ENCODE results near the gene FZR1.
"Not testable (repeated sequence)": the region's sequence is repeated elsewhere in the genome, so short reads cannot be mapped to it uniquely, and the experiment has no call there.

Gene FZR1

DNA sequence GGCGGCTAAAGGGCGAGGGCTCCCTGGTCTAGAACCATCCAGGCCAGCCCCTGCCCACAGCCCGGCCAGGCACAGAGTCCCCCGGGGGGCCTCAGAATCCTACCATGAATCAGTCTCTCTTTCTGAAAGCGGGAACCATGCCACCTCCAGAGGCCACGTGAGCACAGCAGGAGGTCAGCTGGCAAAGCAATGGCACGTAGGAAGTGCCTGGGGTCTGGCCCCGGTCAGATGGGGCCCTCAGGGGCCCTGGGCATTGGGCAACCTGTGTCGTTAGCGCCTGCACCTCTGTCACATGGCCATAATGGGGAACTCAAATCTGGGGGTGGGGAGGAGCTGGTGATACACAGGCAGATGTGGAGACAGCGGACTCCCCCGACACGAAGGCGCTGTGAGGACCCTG lies 42.5 kb downstream of the FZR1 start:
- no peak for DNase-seq

DNA sequence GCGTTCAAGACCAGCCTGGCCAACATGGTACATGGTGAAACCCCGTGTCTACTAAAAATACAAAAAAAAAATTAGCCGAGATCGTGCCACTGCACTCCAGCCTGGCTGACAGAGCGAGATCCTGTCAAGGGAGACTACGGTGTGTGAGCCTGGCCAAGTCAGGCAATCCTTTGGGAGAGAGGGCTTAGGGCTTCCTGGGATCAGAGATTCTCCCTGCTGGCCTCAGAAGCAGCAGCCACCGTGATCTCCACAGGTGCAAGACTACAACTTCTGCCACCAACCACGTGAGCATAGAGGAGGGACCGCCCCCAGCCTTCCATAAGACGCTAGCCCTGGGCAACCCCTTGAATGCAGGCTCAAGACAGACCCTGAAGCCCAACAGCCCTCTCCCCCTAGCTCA lies 43.7 kb downstream of the FZR1 start:
- no peak for DNase-seq

DNA sequence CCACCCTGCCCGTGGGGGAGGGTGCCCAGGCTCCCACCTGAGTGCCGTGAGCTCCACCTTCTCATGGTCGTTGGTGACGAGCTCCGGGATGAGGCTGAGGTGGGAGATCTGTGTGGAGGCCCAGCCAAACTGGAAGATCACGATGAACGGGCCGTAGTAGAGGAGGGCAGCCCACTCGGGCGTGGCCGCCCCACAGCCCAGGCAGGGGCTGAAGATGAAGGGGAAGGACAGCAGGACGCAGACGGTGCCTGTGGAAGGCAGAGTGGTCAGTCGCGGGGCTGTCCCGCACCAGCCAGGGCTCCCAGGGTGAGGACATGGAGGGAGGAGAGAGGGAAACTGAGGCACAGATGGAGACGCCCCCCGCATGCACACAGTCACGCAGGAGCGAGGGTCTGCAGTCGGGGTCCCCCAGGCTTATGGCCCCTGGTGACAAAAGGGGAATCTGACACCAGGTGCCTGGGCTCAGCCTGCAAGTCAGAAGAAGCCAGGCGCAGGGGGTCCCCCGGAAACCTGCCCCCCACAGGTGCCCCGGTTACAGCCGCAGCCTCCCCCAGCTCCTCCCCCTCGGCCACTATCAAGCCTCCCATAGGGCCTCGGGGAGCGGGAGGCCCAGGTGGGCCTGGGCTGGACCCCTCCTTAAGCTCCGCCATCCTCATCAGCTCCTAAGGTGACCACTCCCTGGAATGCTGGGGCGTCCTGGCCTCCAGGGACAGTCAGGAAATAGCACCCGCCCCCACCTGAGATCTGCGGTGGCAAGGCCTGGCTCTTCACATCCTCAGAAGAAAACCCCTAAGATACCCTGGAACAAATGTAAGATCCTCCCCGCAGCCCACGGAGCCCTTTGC lies 45.1 kb downstream of the FZR1 start:
- no peak for DNase-seq

DNA sequence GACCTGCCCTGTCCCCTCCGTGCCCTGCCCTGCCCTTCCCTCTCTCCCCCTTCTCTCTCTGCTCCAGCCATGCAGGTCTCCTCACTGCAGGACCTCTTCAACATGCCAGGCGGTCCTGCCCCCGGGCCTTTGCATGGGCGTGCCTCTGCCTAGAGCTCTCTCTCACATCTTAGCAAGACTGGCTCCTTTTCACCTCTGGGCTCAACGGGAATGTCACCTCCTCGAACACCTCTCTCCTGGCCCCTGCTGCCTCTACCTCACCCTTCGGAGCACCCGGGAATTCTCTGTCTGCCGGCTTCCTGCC lies 45.6 kb downstream of the FZR1 start:
- no peak for DNase-seq

DNA sequence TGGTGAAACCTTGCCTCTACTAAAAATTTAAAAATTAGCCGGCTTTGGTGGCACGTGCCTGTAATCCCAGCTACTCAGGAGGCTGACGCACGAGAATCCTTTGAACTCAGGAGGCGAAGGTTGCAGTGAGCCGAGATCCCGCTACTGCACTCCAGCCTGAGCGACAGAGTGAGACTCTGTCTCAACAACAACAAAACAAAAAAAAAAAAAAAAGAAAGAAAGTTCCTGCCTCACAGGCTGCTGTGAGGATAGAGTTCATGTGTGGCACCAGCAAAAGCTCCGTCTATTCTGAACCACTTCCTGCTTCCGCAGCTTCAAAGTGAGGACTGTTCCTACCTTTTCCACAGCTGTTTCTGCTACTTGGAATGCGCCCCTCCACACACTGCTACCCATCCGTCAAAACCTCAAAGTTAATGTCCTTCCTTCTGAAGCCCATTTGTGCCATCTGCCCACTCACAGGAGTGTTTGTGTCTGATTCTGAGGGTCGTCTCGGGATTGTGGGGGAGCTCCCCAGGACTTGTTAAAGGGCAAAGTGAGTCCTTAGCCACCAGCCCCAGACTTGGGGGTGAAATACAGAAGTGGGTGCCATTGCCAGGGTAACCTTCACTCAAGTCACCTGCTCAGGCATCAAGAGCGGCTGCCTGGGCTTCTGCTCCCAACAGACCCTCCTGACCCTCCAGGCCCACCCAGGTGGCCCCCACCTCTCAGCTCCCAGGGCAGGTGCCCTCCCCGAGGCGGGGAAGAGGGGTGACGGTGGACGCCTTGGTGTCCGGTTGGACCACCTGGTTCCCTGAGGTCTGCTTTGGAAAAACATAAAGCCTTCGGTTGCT lies 48.4 kb downstream of the FZR1 start:
- no peak for DNase-seq

DNA sequence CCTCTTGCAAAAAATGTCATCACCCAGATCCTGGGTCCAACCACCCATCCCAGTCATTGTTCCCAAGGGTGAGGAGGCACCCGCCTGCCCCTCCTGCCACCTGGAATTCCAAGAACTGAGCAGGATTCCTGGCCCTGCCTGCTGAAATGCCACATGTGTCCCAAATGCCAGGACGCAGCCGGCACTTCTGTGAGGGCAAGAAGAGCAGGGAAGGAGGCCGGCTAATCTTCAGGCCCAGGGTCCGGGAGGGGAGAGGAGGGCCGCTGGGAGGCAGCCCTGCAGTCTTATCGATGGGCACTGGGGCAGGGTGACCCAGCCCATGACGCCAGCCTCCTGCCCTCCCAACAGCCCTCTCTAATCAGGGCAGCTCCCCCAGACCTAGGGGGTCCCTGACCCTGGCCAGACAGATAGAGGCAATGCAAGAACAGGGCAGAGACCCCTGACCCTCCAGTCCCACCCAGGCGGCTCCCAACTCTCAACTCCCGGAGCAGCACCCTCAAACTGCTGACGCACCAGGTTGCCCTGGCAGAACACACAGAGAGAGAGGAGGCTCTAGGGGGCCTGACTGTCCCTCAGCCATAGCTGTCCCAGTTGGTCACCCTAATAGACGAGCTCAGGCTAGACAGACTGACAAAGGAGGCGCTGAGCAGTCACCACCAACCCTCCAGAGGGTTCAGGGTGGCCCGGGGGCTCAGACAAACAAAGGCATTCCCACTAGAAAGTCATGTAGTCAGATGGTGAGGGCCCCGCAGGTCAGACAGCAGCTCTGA lies 49.7 kb downstream of the FZR1 start:
- DNase-seq: no peak

DNA sequence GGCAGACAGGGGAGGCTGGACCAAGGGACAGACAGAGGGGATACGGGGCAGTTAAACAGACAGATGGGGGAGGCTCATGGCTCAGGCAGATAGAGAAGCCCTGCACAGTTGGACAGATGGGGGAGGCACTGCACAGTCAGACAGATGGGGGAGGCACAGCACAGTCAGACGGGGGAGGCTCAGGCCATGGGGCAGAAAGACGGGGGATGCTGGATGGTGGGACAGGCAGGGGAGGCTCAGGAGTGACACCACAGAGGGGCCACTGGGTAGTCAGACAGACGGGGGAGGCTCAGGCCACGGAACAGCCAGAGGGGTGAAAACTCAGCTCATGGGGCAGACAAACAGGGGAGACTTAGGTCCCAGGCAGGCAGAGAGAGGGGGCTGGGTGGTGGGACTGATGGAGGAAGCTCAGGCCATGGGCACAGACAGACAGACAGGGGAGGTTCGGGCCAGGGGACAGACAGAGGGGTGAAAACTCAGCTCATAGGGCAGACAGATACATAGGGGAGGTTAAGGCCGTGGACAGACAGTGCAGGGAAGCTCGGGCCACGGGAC lies 50.4 kb downstream of the FZR1 start:
- no peak for DNase-seq

DNA sequence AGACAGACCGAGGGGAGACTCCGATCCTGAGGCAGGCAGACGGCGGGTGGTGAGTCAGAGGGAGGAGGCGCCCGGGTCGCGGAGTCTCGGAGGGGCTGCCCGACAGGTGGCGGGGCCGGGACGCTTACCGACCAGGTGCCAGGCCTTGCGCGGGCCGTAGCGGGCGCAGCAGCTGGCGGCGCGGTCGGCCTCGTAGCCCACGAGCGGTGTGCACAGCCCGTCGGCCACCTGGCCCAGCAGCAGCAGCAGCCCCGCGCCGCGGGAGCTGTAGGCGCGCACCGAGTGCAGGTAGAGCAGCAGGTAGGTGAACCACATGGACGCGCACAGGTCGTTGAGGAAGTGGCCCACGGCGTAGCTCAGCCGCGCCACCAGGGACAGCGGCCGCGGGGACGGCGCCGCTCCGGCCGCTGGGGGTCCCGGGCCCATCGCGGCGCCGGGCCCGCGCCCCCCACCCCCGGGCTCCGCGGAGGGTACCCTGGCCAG lies 50.9 kb downstream of the FZR1 start:
- DNase-seq: no peak

DNA sequence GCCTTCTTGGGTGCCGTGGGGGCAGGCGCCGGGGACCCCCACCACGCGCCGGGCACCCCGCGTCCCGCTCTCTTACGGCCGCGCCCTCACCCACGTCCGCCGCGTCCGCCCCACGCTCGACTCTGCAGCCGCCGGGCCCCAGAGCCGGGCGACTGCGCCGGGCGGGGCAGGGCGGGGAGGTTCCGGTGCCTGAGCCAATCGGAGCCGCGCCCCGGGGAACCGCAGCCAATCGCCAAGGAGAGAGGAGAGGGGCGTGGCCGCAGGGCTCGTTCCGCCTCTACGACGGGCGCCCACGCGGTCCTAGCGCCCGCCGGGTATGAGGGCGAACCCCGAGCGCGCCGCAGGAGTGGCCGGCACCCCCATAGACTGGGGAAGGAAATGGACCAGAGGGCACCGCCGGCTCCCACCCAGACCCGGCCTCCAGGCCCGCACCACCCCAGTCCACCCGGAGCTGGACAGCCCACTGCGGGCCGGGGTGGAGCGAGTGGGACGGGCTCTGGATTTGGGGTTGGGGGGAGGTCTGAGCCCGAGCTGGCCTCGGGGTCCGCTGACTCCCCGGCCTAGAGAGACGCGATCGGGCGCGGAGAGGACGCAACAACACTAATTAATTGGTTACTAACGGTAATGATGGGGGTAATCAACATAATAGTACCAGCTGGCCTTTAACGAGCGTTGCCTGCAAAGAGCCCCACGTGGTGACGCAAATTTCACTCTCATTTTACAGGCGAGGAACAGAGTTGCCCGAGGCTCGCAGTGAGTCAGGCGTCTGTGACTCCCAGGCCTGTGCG lies 51.5 kb downstream of the FZR1 start, which contains the start of gene MFSD12:
Gene MFSD12 (minus strand): TSS at position 126 of the 788 bp plus-strand sequence. CDS start 183 bp downstream, outside the sequence.
- DNase-seq: peak; percentile 93

DNA sequence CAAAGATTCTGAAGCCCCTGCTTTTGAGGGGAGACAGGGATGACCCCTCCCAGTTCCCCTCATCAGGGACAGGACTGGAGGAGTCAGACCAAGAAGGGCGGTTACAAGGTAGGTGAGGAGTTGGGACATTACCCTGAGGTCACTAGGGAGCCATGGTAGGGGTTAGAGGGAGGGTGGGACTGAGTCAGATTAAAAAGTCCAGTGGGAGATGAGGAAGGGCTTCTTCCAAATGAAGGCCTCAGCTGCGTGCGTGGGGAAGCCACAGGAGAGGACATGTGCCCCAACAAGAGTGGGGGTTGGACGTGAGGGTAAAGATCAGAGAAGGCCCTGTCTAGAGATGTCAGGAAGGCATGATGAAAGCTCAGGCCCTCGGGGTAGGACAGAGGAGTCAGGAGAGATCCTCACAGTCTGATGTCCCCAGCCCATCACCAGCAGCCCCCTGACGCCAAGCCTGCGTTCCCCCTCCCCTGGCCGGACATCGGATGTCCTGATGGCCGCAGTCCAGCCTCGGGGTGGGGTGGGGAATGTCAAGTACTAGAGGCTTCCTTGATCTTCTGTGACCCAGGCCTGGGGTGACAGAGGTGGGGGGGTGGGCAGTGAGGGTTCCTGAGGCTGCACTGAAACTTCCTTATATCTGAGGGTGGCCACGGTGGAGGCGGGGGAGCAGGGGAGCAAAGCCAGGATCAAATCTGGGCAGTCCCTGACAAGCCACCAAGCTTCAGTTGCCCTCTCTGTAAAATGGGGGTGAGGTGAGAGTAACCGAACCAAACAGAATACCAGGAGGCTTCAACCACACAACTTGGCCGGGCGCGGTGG lies 57.8 kb downstream of the FZR1 start:
- no peak for DNase-seq

DNA sequence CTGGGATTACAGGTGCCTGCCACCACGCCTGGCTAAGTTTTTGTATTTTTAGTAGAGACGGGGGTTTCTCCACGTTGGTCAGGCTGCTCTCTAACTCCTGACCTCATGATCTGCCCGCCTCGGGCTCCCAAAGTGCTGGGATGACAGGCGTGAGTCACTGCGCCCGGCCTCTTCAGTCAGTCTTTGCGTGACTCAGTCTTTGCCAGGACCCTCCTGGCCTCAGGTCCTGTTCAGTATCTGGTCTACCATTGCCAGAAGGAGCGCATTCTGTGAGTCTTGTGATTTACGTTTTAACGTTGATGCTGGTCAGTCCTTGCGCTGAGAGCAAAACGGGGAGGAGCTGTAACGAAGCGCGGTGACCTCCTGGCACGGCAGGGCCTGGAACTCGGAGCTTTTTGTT lies 59.0 kb downstream of the FZR1 start:
- no peak for DNase-seq

DNA sequence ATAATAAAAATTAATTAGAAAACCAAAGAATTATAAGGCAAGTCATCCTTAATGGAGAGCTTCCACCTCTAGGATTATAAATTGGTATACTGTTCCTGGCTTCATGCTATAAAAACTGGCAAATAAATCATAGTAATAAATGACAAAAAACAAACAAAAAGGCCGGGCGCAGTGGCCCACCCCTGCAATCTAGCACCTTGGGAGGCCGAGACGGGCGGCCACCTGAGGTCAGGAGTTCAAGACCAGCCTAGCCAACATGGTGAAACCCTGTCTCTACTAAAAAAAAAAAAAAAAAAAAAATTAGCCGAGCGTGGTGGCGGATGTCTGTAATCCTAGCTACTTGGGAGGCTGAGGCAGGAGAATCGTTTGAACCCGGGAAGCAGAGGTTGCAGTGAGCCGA lies 63.9 kb downstream of the FZR1 start:
- DNase-seq: not testable (repeated sequence)

DNA sequence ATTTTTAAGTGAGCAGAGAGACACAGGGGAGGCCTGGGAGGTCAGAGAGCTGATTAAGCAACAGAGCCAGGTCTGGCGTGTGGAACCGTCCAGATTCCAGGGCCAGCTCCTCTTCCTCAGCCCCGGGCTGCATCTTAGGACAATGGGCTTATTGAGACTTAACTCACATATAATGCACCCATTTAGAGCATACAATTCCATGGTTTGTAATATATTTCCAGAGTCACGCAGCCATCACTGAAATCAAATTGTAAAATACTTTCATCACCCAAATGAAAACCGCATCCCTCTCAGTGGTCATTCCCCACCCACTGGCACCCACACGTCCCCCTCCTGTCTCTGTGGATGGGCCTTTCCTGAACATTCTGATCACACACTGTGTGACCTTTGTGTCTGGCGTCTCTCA lies 64.5 kb downstream of the FZR1 start:
- DNase-seq: no peak

DNA sequence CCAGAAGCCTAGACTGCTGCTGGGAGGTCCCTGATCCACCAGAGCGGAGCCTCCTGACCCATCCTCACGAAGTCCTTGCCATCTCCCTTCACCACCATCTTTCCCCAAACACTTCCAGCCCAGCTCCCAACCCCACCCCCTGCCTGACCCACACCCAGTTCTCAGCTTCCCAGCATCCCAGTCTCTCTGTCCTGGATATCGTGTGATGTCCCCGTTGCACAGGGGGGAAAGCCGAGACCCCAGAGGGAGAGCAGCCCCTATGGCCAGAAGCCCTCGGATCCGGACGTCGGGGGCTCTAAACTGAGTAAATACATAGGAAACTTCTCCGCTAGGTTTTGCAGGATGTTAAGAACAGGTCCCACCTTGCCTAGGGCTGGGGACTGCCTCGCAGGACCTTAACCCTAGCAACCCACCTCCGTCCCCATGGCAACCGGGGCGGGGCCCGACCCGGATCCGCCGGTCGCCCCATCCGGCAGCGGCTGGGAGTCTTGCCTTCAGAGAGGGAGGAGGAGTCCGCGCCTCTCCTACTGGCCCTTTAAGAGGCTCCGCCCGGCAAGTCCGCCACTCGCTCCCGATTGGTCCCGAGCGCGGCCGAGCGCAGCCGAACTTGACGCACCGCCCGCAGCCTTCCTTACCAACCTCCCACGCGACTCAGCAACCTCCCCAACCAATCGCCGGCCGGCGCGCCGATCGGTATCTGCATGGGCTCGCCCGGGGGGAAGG lies 66.2 kb downstream of the FZR1 start:
- peak; percentile 100 for DNase-seq

DNA sequence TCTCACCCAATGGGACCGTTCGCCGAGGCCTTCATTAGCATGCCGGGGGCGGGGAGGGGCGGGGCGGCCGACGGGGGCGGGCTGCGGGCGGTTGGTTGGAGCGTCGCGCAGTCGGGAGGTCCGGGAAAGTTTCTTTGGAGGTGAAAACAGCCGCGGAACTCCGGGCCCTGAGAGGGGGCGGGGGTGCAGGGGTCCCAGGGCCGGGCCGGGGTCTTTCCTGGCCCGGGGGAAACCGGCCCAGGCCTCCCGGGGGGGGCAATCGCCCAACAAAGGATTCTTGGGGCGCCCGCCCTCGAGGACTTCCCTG lies 66.7 kb downstream of the FZR1 start, which contains the start of gene HMG20B:
Gene HMG20B (plus strand): TSS at position 90 of the 307 bp plus-strand sequence. CDS start 366 bp downstream, outside the sequence.
- no peak for DNase-seq

DNA sequence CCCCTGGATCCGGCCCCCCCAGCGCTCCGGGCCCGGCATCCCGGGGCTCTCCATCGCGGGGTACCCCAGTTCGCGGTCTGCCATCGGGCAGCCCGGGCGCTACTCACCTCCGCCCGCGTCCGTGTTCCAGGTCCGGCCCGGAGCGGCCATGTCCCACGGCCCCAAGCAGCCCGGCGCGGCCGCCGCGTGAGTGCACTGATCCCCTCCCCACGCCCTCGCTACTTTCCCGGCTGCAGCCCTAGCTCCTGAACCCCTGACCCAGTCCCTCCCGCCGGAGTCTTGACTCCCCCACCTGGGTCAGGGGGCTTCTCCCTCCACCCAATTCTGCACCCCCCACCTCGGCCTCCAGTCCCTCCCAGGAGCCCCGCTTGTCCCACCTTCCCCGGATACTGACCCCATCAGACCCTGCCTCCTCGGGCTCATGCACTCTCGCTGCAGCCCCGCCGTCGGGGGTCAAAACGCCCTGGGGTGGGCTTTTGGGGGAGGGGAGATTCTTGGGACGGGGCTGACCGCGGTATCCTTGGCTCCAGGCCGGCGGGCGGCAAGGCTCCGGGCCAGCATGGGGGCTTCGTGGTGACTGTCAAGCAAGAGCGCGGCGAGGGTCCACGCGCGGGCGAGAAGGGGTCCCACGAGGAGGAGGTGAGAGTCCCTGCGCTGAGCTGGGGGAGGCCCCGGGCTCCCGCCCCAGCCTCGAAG lies 67.2 kb downstream of the FZR1 start:
- DNase-seq: no peak

DNA sequence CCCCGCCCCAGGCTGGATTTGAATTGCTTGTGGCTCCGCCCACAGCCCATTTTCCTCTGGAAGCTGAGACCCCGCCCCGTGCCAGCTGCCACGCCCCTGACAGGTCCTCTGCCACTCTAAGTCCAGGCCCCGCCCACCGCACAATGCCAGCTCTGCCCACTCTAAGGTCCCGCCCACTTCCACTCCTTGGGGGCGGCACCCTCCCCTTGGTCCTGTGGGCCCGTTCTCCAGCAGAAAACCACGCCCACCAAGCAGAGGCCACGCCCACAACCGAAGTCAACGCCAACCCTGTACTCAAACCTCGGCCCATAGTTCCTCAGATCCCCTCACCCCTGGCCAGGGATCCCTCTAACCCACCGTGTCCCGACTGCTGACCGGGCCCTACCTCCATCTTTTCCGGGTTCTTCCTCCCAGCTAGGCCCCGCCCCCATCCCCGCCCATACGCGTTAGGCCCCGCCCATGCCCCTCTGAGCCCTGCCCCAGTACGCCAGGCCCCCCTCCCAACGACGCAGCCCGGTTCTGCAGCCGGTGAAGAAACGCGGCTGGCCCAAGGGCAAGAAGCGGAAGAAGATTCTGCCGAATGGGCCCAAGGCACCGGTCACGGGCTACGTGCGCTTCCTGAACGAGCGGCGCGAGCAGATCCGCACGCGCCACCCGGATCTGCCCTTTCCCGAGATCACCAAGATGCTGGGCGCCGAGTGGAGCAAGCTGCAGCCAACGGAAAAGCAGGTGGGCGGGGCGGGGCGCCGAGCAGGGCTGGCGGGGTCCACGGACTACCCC lies 67.9 kb downstream of the FZR1 start:
- peak; percentile 94 for DNase-seq

DNA sequence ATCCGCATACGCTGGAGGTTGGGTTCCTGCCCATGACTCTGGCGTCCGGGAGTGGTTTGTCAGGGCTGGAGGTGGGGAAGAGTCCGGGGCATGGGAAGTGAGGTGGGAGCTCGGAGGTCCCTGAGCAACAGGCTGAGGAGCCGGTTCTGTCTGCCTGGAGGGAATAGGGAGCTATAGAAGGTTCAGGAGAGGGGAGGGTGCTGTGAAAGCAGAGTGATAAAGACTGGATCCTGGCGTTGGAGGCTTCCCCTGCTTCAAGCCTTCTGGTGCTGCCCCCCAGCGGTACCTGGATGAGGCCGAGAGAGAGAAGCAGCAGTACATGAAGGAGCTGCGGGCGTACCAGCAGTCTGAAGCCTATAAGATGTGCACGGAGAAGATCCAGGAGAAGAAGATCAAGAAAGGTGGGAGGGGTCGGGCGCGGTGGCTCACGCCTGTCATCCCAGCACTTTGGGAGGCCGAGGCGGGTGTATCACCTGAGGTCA lies 69.2 kb downstream of the FZR1 start:
- peak; percentile 41 for DNase-seq

Measured in fibroblast of skin of scalp (primary cell).